ENCODE measurements around the gene CCDC77.

GRCh38 chr12:473863-474577 lies 72.6 kb downstream of the CCDC77 start:
- TF ChIP-seq CTCF (IDR thresholded peaks at IDR 0.05; ENCODE audit: extremely low read depth in 1 of 2, insufficient read depth in 1 of 2, low read depth in 1 of 2, low read length in 2 of 2) (no peak), POLR2A (IDR thresholded peaks at IDR 0.05; ENCODE audit: low read depth, low read length) (no peak)
